ENCODE measurements around the gene KCNK3. TPM values are rescaled to one million over a fixed set of nuclear protein-coding genes. Genes with fewer than 3 reads are reported as not detected.
A peak's percentile ranks its signal among the peaks of the same experiment; 100 is the strongest.

The KCNK3 gene
- total and polyA plus RNA-seq, 10 of the 15 experiments (the other 5 are each of a cell fraction or from before 2014, with no cell fraction given) = 0.13 TPM; not detected in 9

- TF ChIP-seq ETV6 (conservative IDR thresholded peaks at IDR 0.05 in 1 of 2, IDR thresholded peaks at IDR 0.05 in 1 of 2; ENCODE audit: borderline replicate concordance in 1 of 2, low read depth in 1 of 2) = no peak
- TF ChIP-seq, protein P1, sequence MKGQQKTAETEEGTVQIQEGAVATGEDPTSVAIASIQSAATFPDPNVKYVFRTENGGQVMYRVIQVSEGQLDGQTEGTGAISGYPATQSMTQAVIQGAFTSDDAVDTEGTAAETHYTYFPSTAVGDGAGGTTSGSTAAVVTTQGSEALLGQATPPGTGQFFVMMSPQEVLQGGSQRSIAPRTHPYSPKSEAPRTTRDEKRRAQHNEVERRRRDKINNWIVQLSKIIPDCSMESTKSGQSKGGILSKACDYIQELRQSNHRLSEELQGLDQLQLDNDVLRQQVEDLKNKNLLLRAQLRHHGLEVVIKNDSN (IDR thresholded peaks at IDR 0.05; ENCODE audit: borderline replicate concordance, extremely low read length, insufficient read depth, low read depth, low read length) = peak; percentile 99
- no peak for TF ChIP-seq PAX8 (IDR thresholded peaks at IDR 0.05)
- TF ChIP-seq, protein P2, sequence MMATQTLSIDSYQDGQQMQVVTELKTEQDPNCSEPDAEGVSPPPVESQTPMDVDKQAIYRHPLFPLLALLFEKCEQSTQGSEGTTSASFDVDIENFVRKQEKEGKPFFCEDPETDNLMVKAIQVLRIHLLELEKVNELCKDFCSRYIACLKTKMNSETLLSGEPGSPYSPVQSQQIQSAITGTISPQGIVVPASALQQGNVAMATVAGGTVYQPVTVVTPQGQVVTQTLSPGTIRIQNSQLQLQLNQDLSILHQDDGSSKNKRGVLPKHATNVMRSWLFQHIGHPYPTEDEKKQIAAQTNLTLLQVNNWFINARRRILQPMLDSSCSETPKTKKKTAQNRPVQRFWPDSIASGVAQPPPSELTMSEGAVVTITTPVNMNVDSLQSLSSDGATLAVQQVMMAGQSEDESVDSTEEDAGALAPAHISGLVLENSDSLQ (IDR thresholded peaks at IDR 0.05) = peak; percentile 9; the same call in 1 of the 2 replicates
- TF ChIP-seq NR2F1 (conservative IDR thresholded peaks at IDR 0.05) = 0 out of 2 replicates have a peak, but pooled peaks have one; percentile 42
- no peak for TF ChIP-seq KAT2A (conservative IDR thresholded peaks at IDR 0.05; ENCODE audit: control insufficient read depth, low read depth, low read length)
- TF ChIP-seq CHD2 (IDR thresholded peaks at IDR 0.05; ENCODE audit: borderline replicate concordance, low read depth, low read length) = 0 out of 2 replicates have a peak, but pooled peaks have one; percentile 39
- peak; percentile 10 for TF ChIP-seq MLLT1 (IDR thresholded peaks at IDR 0.05)
- 0 out of 2 replicates have a peak, but pooled peaks have one; percentile 46 for TF ChIP-seq ZNF687 (IDR thresholded peaks at IDR 0.05)
- no peak for TF ChIP-seq CBX5 (IDR thresholded peaks at IDR 0.05; ENCODE audit: low read depth)
- TF ChIP-seq TARDBP (IDR thresholded peaks at IDR 0.05; ENCODE audit: borderline replicate concordance) = no peak
- TF ChIP-seq PAX5 (IDR thresholded peaks at IDR 0.05; ENCODE audit: borderline replicate concordance, low read depth, low read length) = peak; percentile 42; the same call in 1 of the 2 replicates
- TF ChIP-seq NKRF (conservative IDR thresholded peaks at IDR 0.05) = peak; percentile 85; the same call in 1 of the 2 replicates
- TF ChIP-seq TBL1XR1 (IDR thresholded peaks at IDR 0.05; ENCODE audit: low read depth, low read length) = peak; percentile 18; the same call in 1 of the 2 replicates
Measured at GRCh38 chr2:26764078-26764887, 71.8 kb downstream of the KCNK3 start, which contains the start of gene SLC35F6 (continued).
